ENCODE measurements around the gene POMC.
"Not testable (repeated sequence)": the region's sequence is repeated elsewhere in the genome, so short reads cannot be mapped to it uniquely, and the experiment has no call there.

The POMC gene

DNA sequence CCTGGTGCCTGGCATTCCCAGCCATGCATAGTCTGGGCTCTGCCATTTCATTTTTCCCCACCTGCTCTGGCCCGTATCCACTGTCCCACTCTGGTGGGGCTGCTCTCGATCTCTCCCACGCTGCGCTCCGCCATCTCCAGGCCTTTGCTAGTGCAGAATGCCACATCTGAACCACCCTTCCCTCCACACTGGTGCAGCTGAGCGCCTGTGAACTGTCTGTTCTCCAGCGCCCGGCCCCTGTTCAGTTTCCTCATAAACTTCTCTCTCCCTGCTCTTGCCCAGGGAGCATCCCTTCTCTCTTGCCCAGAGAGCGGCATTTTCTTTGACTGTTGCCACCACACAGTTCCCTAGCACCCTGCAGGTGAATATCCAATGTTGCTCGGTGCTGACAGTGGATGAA is 21.5 kb downstream of the POMC start:
- H3K4me1 ChIP-seq (ENCODE audit: control insufficient read depth in 5 of 5, insufficient read depth in 5 of 5, low read length in 5 of 5), result no peaks in the 10 kb centered on the region
- H3K27me3 ChIP-seq (ENCODE audit: control insufficient read depth in 5 of 5, insufficient read depth in 4 of 5, low read length in 5 of 5), result peaks cover 0 to under 1% (median 0%) of the 10 kb centered on the region in 5 donors
- H3K36me3 ChIP-seq (ENCODE audit: control insufficient read depth in 5 of 5, insufficient read depth in 5 of 5, low read length in 5 of 5), result peaks cover 0 to 16% (median 0%) of the 10 kb centered on the region in 5 donors
- no peak overlapping the region for H3K27ac ChIP-seq (ENCODE audit: low read depth, low read length)
- H3K9me3 ChIP-seq (ENCODE audit: control insufficient read depth in 5 of 5, low read length in 5 of 5), result no peaks in the 10 kb centered on the region
- H3K9ac ChIP-seq (ENCODE audit: low read length in 5 of 5), result no peak overlapping the region
- H3K4me3 ChIP-seq (ENCODE audit: low read depth in 1 of 5, low read length in 5 of 5), result no peak overlapping the region

DNA sequence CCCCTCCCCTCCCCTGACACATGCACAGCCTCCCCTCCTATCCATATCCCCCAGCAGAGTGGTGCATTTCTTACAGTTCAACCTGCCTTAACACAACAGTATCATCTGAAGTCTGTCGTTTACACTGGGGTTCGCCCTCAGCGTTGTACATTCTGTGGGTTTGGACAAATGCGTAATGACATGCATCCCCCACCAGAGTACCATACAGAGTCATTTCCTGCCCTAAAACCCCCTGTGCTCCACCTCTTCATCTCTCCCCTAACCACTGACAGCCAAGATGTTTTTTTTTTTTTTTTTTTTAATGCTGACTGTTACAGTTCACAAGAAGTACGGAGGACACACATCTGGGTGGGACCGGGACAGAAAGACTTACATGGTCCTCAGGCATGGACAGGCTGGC is 22.6 kb downstream of the POMC start:
- H3K36me3 ChIP-seq (ENCODE audit: control insufficient read depth in 5 of 5, insufficient read depth in 5 of 5, low read length in 5 of 5), result peaks cover 0 to 16% (median 0%) of the 10 kb centered on the region in 5 donors
- H3K9me3 ChIP-seq (ENCODE audit: control insufficient read depth in 5 of 5, low read length in 5 of 5), result no peaks in the 10 kb centered on the region
- peaks cover 0 to 2% (median 0%) of the 10 kb centered on the region in 5 donors for H3K27me3 ChIP-seq (ENCODE audit: control insufficient read depth in 5 of 5, insufficient read depth in 4 of 5, low read length in 5 of 5)
- no peak overlapping the region for H3K4me3 ChIP-seq (ENCODE audit: low read depth in 1 of 5, low read length in 5 of 5)
- H3K27ac ChIP-seq (ENCODE audit: low read depth, low read length), result no peak overlapping the region
- H3K9ac ChIP-seq (ENCODE audit: low read length in 5 of 5), result no peak overlapping the region
- H3K4me1 ChIP-seq (ENCODE audit: control insufficient read depth in 5 of 5, insufficient read depth in 5 of 5, low read length in 5 of 5), result no peaks in the 10 kb centered on the region

DNA sequence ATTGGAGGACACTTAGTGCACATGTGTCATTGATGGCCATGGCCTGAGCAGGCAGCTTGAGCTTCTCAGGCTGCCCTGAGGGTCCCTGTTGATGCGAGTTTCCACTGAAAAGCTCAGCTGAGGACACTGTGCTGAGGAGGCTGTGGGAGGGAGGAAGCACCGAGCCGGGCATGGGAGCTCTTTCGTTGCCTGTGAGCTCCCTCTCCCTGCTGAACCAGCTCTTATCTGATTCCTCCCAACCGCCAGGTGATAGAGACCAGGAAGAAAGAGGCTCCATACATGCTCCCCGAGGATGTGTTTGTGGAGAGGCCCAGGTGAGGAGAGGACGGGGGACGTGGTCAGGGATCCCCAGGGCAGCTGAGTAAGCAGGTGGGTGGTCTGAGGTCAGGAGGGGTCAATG is 27.3 kb downstream of the POMC start:
- Histone ChIP-seq H3K27ac (ENCODE audit: low read depth, low read length) (no peak overlapping the region), H3K9ac (ENCODE audit: low read length in 5 of 5) (no peak overlapping the region), H3K4me1 (ENCODE audit: control insufficient read depth in 5 of 5, insufficient read depth in 5 of 5, low read length in 5 of 5) (no peaks in the 10 kb centered on the region), H3K4me3 (ENCODE audit: low read depth in 1 of 5, low read length in 5 of 5) (no peak overlapping the region), H3K36me3 (ENCODE audit: control insufficient read depth in 5 of 5, insufficient read depth in 5 of 5, low read length in 5 of 5) (peaks cover 0 to 16% (median 0%) of the 10 kb centered on the region in 5 donors), H3K9me3 (ENCODE audit: control insufficient read depth in 5 of 5, low read length in 5 of 5) (no peaks in the 10 kb centered on the region), H3K27me3 (ENCODE audit: control insufficient read depth in 5 of 5, insufficient read depth in 4 of 5, low read length in 5 of 5) (peaks cover 0 to 7% (median 2%) of the 10 kb centered on the region in 5 donors)

DNA sequence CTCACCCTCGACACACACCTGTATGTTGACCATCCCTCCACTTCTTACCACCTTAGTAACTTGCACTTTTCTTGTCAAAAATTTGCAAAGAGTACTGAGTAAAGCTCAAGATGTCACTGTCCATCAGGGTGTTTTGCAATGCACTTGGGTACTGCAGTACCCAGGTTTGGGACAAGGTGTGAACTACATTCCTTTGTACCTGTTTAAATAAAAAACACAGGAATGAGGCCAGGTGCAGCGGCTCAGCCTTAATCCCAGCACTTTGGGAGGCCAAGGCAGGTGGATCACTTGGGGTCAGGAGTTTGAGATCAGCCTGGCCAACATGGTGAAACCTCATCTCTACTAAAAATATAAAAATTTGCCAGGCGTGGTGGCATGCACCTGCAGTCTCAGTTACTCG is 27.8 kb downstream of the POMC start:
- H3K27me3 ChIP-seq (ENCODE audit: control insufficient read depth in 5 of 5, insufficient read depth in 4 of 5, low read length in 5 of 5); H3K4me1 ChIP-seq (ENCODE audit: control insufficient read depth in 5 of 5, insufficient read depth in 5 of 5, low read length in 5 of 5); H3K9me3 ChIP-seq (ENCODE audit: control insufficient read depth in 5 of 5, low read length in 5 of 5); H3K4me3 ChIP-seq (ENCODE audit: low read depth in 1 of 5, low read length in 5 of 5); H3K27ac ChIP-seq (ENCODE audit: low read depth, low read length); H3K9ac ChIP-seq (ENCODE audit: low read length in 5 of 5): not testable (repeated sequence)
- peaks cover 0 to 16% (median 0%) of the 10 kb centered on the region in 5 donors for H3K36me3 ChIP-seq (ENCODE audit: control insufficient read depth in 5 of 5, insufficient read depth in 5 of 5, low read length in 5 of 5)

DNA sequence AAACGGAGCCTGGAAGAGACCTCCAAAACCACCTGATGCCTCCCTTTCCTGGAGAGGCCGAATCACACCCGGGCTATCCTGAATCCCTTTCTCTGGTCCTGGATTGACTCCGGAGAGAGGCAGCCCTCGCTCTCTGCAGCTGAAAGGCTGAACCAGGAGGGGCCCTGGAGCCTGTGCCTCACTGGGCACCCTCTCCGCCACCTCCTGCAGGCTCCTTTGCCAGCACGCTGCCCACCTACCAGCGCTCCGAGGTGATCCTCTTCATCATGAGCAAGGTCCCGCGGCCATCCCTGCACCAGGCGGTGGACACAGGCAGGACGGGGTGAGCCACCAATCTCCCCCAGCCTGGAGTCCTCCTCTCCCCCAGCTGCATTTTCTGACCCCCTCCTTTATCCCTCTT is 35.7 kb downstream of the POMC start:
- Histone ChIP-seq H3K36me3 (ENCODE audit: control insufficient read depth in 5 of 5, insufficient read depth in 5 of 5, low read length in 5 of 5) (peaks cover 0 to 6% (median 0%) of the 10 kb centered on the region in 5 donors), H3K9me3 (ENCODE audit: control insufficient read depth in 5 of 5, low read length in 5 of 5) (no peaks in the 10 kb centered on the region), H3K4me3 (ENCODE audit: low read depth in 1 of 5, low read length in 5 of 5) (no peak overlapping the region), H3K4me1 (ENCODE audit: control insufficient read depth in 5 of 5, insufficient read depth in 5 of 5, low read length in 5 of 5) (peaks cover 2 to 24% (median 16%) of the 10 kb centered on the region in 5 donors), H3K27ac (ENCODE audit: low read depth, low read length) (no peak overlapping the region), H3K27me3 (ENCODE audit: control insufficient read depth in 5 of 5, insufficient read depth in 4 of 5, low read length in 5 of 5) (peaks cover 3 to 19% (median 12%) of the 10 kb centered on the region in 5 donors), H3K9ac (ENCODE audit: low read length in 5 of 5) (no peak overlapping the region)

DNA sequence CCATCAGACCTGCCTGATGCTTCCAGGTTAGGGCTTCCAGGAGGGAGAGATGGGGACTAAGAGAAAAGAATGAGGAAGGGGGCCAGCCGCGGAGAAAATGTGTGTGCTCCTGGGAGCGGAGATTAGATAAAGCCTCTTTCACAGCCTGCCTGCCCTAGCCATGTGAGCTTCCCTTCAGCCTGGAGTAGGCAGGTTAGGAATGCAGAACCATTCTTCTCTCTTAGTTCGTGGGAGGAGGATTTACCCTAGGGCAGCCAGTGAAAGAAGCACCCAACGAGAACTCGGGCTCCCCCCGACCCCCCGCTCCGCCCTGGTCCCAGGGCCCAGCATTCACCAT is 36.1 kb downstream of the POMC start:
- H3K27me3 ChIP-seq (ENCODE audit: control insufficient read depth in 5 of 5, insufficient read depth in 4 of 5, low read length in 5 of 5), result peaks cover 3 to 19% (median 10%) of the 10 kb centered on the region in 5 donors
- peak overlapping the region in 4 of 5 donors; percentile 40 to 53 (median 48) for H3K4me3 ChIP-seq (ENCODE audit: low read depth in 1 of 5, low read length in 5 of 5)
- peaks cover 2 to 24% (median 16%) of the 10 kb centered on the region in 5 donors for H3K4me1 ChIP-seq (ENCODE audit: control insufficient read depth in 5 of 5, insufficient read depth in 5 of 5, low read length in 5 of 5)
- H3K9me3 ChIP-seq (ENCODE audit: control insufficient read depth in 5 of 5, low read length in 5 of 5), result no peaks in the 10 kb centered on the region
- no peak overlapping the region for H3K27ac ChIP-seq (ENCODE audit: low read depth, low read length)
- peaks cover 0 to 6% (median 0%) of the 10 kb centered on the region in 5 donors for H3K36me3 ChIP-seq (ENCODE audit: control insufficient read depth in 5 of 5, insufficient read depth in 5 of 5, low read length in 5 of 5)
- peak overlapping the region in 2 of 5 donors; percentile 20 to 45 for H3K9ac ChIP-seq (ENCODE audit: low read length in 5 of 5)

DNA sequence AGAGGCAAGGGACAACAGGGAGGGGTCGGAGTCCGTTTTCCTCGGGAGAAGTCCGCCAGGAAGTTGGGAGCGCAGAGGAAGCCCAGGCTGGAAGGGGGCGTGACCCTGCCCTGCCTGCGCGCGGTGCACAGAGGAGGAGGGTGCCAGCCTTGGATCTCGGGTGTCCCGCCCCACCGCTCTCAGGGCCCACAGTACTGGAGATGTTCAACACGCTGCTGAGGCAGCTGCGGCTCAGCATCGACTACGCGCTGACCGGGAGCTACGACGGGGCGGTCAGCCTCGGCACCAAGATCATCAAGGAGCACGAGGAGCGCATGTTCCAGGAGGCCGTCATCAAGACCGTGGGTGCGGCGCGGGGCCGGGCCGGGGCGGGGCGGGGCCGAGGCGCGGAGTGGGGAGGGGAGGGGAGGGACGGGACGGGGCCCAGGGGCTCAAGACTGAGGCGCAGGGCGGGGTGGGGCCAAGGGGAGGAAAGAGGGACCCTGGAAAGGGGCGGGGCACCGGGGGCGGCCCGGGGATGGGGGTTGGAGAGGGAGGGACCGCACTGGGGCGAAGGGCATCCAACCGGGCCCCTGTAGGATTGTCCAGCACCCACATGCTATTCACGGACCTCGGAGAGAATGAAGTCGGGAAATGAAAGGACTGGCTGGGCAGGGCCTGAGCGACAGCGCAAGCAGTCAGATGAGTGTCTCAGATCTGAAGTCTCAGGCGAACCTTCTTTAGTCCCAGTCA is 36.6 kb downstream of the POMC start:
- no peaks in the 10 kb centered on the region for H3K9me3 ChIP-seq (ENCODE audit: control insufficient read depth in 5 of 5, low read length in 5 of 5)
- peaks cover 0 to 2% (median 0%) of the 10 kb centered on the region in 5 donors for H3K36me3 ChIP-seq (ENCODE audit: control insufficient read depth in 5 of 5, insufficient read depth in 5 of 5, low read length in 5 of 5)
- peak overlapping the region in 2 of 5 donors; percentile 20 to 45 for H3K9ac ChIP-seq (ENCODE audit: low read length in 5 of 5)
- H3K27me3 ChIP-seq (ENCODE audit: control insufficient read depth in 5 of 5, insufficient read depth in 4 of 5, low read length in 5 of 5), result peaks cover 3 to 18% (median 7%) of the 10 kb centered on the region in 5 donors
- peaks cover 2 to 24% (median 16%) of the 10 kb centered on the region in 5 donors for H3K4me1 ChIP-seq (ENCODE audit: control insufficient read depth in 5 of 5, insufficient read depth in 5 of 5, low read length in 5 of 5)
- no peak overlapping the region for H3K27ac ChIP-seq (ENCODE audit: low read depth, low read length)
- peak overlapping the region; percentile 40 to 69 (median 57) for H3K4me3 ChIP-seq (ENCODE audit: low read depth in 1 of 5, low read length in 5 of 5)

DNA sequence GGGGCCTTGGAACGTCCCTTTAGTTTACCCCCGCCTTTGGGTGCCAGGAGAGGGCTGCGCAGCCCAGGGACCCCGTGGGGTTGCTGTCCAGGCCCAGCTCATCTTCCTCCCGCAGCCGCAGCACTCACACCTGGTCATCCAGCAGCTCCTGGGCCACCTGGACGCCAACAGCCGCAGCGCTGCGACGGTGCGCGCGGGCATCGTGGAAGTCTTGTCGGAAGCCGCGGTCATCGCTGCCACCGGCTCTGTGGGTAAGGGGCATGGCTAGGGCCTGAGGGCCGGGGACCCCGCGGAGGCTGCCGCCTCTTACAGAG is 37.2 kb downstream of the POMC start:
- Histone ChIP-seq H3K27me3 (ENCODE audit: control insufficient read depth in 5 of 5, insufficient read depth in 4 of 5, low read length in 5 of 5) (peaks cover 3 to 18% (median 7%) of the 10 kb centered on the region in 5 donors), H3K9ac (ENCODE audit: low read length in 5 of 5) (no peak overlapping the region), H3K4me1 (ENCODE audit: control insufficient read depth in 5 of 5, insufficient read depth in 5 of 5, low read length in 5 of 5) (peaks cover 2 to 24% (median 16%) of the 10 kb centered on the region in 5 donors), H3K36me3 (ENCODE audit: control insufficient read depth in 5 of 5, insufficient read depth in 5 of 5, low read length in 5 of 5) (peaks cover 0 to 2% (median 0%) of the 10 kb centered on the region in 5 donors), H3K4me3 (ENCODE audit: low read depth in 1 of 5, low read length in 5 of 5) (peak overlapping the region in 4 of 5 donors; percentile 48 to 69 (median 58)), H3K9me3 (ENCODE audit: control insufficient read depth in 5 of 5, low read length in 5 of 5) (no peaks in the 10 kb centered on the region), H3K27ac (ENCODE audit: low read depth, low read length) (no peak overlapping the region)

DNA sequence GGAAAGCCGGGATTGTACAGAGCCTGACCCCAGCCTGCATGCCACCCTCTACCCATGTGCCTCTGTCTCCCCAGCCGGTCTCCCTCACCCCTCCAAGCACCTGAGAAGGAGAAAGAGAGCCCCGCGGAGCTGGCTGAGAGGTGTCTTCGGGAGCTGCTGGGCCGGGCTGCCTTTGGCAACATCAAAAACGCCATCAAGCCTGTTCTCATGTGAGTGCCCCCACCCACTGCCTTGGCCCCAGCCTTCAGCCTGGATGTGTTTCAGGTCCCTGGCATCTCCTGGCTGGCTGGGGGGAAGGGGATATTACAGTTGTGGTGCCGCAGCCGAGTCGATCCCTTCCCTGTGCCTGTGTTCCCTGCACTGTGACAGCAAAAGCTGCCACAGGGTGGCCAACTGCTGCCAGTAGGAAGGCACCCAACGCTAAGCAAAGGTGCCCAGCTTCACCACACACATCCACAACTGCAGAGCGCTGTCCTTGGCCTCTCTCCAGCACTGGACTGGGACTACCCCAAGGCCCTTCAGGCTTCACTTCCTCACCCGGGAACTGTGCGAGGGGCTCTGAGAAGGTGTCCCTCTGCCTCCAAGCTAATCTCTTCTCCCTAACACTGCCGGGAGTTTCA is 38.4 kb downstream of the POMC start:
- Histone ChIP-seq H3K36me3 (ENCODE audit: control insufficient read depth in 5 of 5, insufficient read depth in 5 of 5, low read length in 5 of 5) (no peaks in the 10 kb centered on the region), H3K9me3 (ENCODE audit: control insufficient read depth in 5 of 5, low read length in 5 of 5) (no peaks in the 10 kb centered on the region), H3K4me1 (ENCODE audit: control insufficient read depth in 5 of 5, insufficient read depth in 5 of 5, low read length in 5 of 5) (peaks cover 2 to 27% (median 16%) of the 10 kb centered on the region in 5 donors), H3K4me3 (ENCODE audit: low read depth in 1 of 5, low read length in 5 of 5) (no peak overlapping the region), H3K27me3 (ENCODE audit: control insufficient read depth in 5 of 5, insufficient read depth in 4 of 5, low read length in 5 of 5) (peaks cover 3 to 18% (median 7%) of the 10 kb centered on the region in 5 donors), H3K9ac (ENCODE audit: low read length in 5 of 5) (no peak overlapping the region), H3K27ac (ENCODE audit: low read depth, low read length) (no peak overlapping the region)

DNA sequence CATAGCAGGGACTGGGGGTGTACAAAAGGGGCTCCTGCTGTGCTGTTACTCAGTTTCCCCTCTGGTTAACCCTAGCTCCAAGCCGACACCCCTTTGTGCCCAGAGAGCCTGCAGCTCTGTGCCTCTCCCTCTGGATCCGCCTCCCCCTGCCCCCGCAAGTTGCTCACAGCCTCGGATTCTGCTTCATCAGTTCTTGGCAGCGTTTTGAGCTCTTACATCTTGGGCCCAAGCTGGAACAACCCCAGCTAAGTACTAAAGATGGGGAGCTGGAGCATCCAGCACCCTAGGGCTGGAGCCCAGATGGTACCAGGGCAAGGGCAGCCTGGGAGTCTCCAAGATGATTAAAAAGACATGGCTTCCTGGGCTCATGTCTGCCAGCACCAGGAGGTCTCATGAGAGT is 40.7 kb downstream of the POMC start:
- Histone ChIP-seq H3K9ac (ENCODE audit: low read length in 5 of 5) (no peak overlapping the region), H3K27me3 (ENCODE audit: control insufficient read depth in 5 of 5, insufficient read depth in 4 of 5, low read length in 5 of 5) (peaks cover 0 to 18% (median 7%) of the 10 kb centered on the region in 5 donors)

More for the DNA sequence above, 40.7 kb downstream of the POMC start:
- peaks cover 3 to 35% (median 22%) of the 10 kb centered on the region in 5 donors for H3K4me1 ChIP-seq (ENCODE audit: control insufficient read depth in 5 of 5, insufficient read depth in 5 of 5, low read length in 5 of 5)
- H3K27ac ChIP-seq (ENCODE audit: low read depth, low read length), result no peak overlapping the region
- H3K4me3 ChIP-seq (ENCODE audit: low read depth in 1 of 5, low read length in 5 of 5), result no peak overlapping the region
- H3K9me3 ChIP-seq (ENCODE audit: control insufficient read depth in 5 of 5, low read length in 5 of 5), result no peaks in the 10 kb centered on the region
- no peaks in the 10 kb centered on the region for H3K36me3 ChIP-seq (ENCODE audit: control insufficient read depth in 5 of 5, insufficient read depth in 5 of 5, low read length in 5 of 5)

All from subcutaneous abdominal adipose tissue (tissue), 5 donors.